ENCODE data around the gene RNF182.

GRCh38 chr6:14001329-14002012 lies 76.7 kb downstream of the RNF182 start:
- TF ChIP-seq GATA2 (IDR thresholded peaks at IDR 0.05; ENCODE audit: insufficient read depth, insufficient read length, low read depth, low read length) (no peak), EZH2 (IDR thresholded peaks at IDR 0.05; ENCODE audit: borderline replicate concordance, low read depth, low read length, severe bottlenecking) (no peak), POLR2A (IDR thresholded peaks at IDR 0.05; ENCODE audit: low read depth, low read length) (no peak), CTCF (IDR thresholded peaks at IDR 0.05; ENCODE audit: extremely low read depth in 1 of 2, insufficient read depth in 1 of 2, low read depth in 1 of 2, low read length in 2 of 2) (no peak), POLR2AphosphoS5 (IDR thresholded peaks at IDR 0.05; ENCODE audit: insufficient read depth, low read depth, low read length) (no peak), JUN (IDR thresholded peaks at IDR 0.05; ENCODE audit: borderline replicate concordance, insufficient read depth, insufficient read length, low read depth) (no peak), MYC (IDR thresholded peaks at IDR 0.05; ENCODE audit: low read depth, low read length) (no peak)

Measured in endothelial cell of umbilical vein (primary cell).